ENCODE measurements around the gene RPS5. TPM values are rescaled to one million over a fixed set of nuclear protein-coding genes. Genes with fewer than 3 reads are reported as not detected.

The RPS5 gene
- total and polyA plus RNA-seq, 9 of the 15 experiments (the other 6 are each of a cell fraction or from before 2014, with no cell fraction given) = 1,228 to 3,570 (median 2,484) TPM

DNA sequence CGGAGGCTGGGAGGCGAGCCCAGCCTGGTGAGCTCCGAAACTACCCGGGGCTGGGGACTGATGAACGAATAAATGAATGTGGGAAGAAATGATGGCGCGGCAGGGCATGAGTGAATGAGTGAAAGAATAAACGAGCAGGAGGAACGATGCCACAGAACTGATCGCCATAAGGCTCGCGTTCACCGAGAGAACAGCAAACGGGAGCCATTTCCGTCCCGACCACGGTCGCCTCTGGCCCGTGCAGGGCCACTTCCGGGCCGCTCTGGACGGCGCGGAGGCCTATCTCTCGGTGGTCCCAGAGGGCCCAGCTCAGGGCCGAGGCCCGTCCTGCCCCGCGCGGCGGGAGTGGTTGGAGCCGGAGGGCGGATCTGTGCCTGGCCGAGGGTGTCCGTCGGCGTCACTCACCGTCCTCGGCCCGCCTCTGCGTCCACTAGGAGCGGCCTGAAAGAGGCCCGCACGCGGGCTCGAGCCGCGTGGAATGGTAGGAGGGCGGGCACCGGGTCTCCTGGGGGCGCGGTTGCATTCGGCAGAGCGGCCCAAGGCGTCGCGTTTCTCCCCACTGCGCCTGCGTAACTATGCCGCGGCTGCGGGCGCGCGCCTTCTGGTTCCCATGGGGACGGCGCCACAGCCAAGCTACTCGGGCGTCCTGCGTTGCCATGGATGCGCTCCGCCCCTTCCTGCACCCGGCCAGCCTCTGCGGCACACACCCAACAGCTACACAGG is 24.6 kb upstream of the RPS5 start, which contains the start of gene ZNF497 (continued):
- TF ChIP-seq, protein P1, sequence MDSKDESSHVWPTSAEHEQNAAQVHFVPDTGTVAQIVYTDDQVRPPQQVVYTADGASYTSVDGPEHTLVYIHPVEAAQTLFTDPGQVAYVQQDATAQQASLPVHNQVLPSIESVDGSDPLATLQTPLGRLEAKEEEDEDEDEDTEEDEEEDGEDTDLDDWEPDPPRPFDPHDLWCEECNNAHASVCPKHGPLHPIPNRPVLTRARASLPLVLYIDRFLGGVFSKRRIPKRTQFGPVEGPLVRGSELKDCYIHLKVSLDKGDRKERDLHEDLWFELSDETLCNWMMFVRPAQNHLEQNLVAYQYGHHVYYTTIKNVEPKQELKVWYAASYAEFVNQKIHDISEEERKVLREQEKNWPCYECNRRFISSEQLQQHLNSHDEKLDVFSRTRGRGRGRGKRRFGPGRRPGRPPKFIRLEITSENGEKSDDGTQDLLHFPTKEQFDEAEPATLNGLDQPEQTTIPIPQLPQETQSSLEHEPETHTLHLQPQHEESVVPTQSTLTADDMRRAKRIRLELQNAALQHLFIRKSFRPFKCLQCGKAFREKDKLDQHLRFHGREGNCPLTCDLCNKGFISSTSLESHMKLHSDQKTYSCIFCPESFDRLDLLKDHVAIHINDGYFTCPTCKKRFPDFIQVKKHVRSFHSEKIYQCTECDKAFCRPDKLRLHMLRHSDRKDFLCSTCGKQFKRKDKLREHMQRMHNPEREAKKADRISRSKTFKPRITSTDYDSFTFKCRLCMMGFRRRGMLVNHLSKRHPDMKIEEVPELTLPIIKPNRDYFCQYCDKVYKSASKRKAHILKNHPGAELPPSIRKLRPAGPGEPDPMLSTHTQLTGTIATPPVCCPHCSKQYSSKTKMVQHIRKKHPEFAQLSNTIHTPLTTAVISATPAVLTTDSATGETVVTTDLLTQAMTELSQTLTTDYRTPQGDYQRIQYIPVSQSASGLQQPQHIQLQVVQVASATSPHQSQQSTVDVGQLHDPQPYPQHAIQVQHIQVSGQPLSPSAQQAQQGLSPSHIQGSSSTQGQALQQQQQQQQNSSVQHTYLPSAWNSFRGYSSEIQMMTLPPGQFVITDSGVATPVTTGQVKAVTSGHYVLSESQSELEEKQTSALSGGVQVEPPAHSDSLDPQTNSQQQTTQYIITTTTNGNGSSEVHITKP (IDR thresholded peaks at IDR 0.05; ENCODE audit: partially characterized antibody) = peak; percentile 76
- TF ChIP-seq TCF7 (IDR thresholded peaks at IDR 0.05; ENCODE audit: borderline replicate concordance) (no peak; the same call in 1 of the 2 replicates), NCOA6 (IDR thresholded peaks at IDR 0.05) (no peak), FOS (IDR thresholded peaks at IDR 0.05; ENCODE audit: extremely low read depth, insufficient read length) (no peak), BRF1 (IDR thresholded peaks at IDR 0.05; ENCODE audit: borderline replicate concordance, extremely low read depth, insufficient read length) (no peak), MAZ (CRISPR knock-in tag; conservative IDR thresholded peaks at IDR 0.05 in 1 of 2, IDR thresholded peaks at IDR 0.05 in 1 of 2) (peak; percentile 12 to 64; a peak in 3 of 4 replicates), CBX8 (IDR thresholded peaks at IDR 0.05; ENCODE audit: borderline replicate concordance, extremely low read depth, low read depth, low read length, poor library complexity, severe bottlenecking) (no peak), CHD2 (IDR thresholded peaks at IDR 0.05; ENCODE audit: low read depth, low read length) (no peak), GATAD2A (IDR thresholded peaks at IDR 0.05) (no peak), HIVEP1 (CRISPR knock-in tag; IDR thresholded peaks at IDR 0.05) (no peak), HLTF (IDR thresholded peaks at IDR 0.05) (peak; percentile 88), ZNF696 (CRISPR knock-in tag; conservative IDR thresholded peaks at IDR 0.05) (no peak), MIER1 (IDR thresholded peaks at IDR 0.05; ENCODE audit: low read depth) (0 out of 2 replicates have a peak, but pooled peaks have one; percentile 40), POLR3G (IDR thresholded peaks at IDR 0.05; ENCODE audit: extremely low read depth, insufficient read length, insufficient replicate concordance) (no peak), HNRNPH1 (optimal IDR thresholded peaks at IDR 0.05; ENCODE audit: low read depth, low read length) (no peak), CC2D1A (IDR thresholded peaks at IDR 0.05) (peak; percentile 50; the same call in 1 of the 2 replicates), SOX6 (IDR thresholded peaks at IDR 0.05) (no peak; the same call in 1 of the 2 replicates), STAG1 (CRISPR knock-in tag; IDR thresholded peaks at IDR 0.05; ENCODE audit: borderline replicate concordance) (no peak), KLF6 (CRISPR knock-in tag; IDR thresholded peaks at IDR 0.05; ENCODE audit: borderline replicate concordance) (no peak), ZNF644 (tag; IDR thresholded peaks at IDR 0.05; ENCODE audit: low read depth) (no peak)
- TF ChIP-seq, protein P2, sequence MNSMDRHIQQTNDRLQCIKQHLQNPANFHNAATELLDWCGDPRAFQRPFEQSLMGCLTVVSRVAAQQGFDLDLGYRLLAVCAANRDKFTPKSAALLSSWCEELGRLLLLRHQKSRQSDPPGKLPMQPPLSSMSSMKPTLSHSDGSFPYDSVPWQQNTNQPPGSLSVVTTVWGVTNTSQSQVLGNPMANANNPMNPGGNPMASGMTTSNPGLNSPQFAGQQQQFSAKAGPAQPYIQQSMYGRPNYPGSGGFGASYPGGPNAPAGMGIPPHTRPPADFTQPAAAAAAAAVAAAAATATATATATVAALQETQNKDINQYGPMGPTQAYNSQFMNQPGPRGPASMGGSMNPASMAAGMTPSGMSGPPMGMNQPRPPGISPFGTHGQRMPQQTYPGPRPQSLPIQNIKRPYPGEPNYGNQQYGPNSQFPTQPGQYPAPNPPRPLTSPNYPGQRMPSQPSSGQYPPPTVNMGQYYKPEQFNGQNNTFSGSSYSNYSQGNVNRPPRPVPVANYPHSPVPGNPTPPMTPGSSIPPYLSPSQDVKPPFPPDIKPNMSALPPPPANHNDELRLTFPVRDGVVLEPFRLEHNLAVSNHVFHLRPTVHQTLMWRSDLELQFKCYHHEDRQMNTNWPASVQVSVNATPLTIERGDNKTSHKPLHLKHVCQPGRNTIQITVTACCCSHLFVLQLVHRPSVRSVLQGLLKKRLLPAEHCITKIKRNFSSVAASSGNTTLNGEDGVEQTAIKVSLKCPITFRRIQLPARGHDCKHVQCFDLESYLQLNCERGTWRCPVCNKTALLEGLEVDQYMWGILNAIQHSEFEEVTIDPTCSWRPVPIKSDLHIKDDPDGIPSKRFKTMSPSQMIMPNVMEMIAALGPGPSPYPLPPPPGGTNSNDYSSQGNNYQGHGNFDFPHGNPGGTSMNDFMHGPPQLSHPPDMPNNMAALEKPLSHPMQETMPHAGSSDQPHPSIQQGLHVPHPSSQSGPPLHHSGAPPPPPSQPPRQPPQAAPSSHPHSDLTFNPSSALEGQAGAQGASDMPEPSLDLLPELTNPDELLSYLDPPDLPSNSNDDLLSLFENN (IDR thresholded peaks at IDR 0.05; ENCODE audit: low read depth in 2 of 2, low read length in 2 of 2) = 0 out of 4 replicates have a peak, but pooled peaks of 1 of the 2 experiments have one; percentile 9
